ENCODE data around the gene G6PC1. TPM values are rescaled to one million over a fixed set of nuclear protein-coding genes. Genes with fewer than 3 reads are reported as not detected.
A peak's percentile ranks its signal among the peaks of the same experiment; 100 is the strongest.

G6PC1 gene
- total and polyA plus RNA-seq, 2 of the 13 experiments (the other 11 are each of a cell fraction or from before 2014, with no cell fraction given), result 1.7 to 37.9 TPM

DNA sequence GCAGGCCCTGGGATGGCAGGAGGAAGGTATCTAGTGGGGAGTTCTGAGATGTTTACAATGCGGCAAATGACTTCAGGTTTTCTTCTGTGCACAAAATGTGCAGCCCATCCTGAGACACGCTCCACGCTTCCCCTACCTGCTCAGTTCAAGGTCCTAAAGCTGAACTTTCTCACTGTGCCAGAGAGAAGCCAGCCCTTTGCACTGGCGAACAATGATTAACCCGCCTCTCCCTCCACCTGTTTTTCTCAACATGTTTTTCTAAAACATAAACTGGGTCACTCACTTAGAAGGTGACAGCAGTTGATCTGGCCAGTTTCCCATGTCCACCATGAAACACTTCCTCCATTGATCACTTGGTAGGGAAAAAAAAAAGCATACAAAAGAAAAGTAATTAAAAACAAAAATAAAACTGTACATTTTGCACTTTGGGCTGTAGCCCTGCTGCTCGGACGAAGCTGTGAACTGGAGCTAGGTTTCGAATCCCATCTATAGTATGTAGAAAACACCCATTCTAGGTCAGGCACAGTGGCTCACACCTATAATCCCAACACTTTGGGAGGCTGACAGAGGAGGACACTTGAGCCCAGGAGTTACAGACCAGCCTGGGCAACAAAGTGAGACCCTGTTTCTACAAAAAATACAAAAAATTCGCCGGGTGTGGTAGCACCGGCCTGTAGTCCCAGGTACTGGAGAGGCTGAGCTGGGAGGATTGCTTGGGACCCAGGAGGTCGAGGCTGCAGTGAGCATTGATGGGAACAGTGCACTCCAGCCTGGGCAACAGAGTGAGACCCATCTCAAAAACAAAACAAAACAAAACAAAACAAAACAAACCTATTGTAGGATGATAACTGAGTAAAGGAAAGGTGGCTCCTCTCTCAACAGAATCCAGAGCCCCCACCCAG, 6.1 kb upstream of the G6PC1 start (continued):
- TF ChIP-seq PRDM10 (CRISPR knock-in tag; IDR thresholded peaks at IDR 0.05; ENCODE audit: low read depth), result peak; percentile 70; the same call in 1 of the 2 replicates
- no peak for TF ChIP-seq ZNF691 (CRISPR knock-in tag; IDR thresholded peaks at IDR 0.05; ENCODE audit: borderline replicate concordance, low read depth)
- TF ChIP-seq RFXANK (CRISPR knock-in tag; IDR thresholded peaks at IDR 0.05), result peak; percentile 11; the same call in 1 of the 2 replicates
- peak; percentile 79; the same call in 1 of the 2 replicates for TF ChIP-seq PITX1 (CRISPR knock-in tag; IDR thresholded peaks at IDR 0.05)
- TF ChIP-seq YY1 (IDR thresholded peaks at IDR 0.05; ENCODE audit: insufficient read depth, insufficient replicate concordance, low read depth, low read length), result peak; percentile 58
- TF ChIP-seq DNMT1 (CRISPR knock-in tag; IDR thresholded peaks at IDR 0.05), result peak; percentile 71; the same call in 1 of the 2 replicates
- TF ChIP-seq SRSF4 (IDR thresholded peaks at IDR 0.05; ENCODE audit: low read depth, low read length, poor library complexity, severe bottlenecking), result no peak
- peak; percentile 91 for TF ChIP-seq RXRA (CRISPR knock-in tag; IDR thresholded peaks at IDR 0.05)
- TF ChIP-seq, protein P1, sequence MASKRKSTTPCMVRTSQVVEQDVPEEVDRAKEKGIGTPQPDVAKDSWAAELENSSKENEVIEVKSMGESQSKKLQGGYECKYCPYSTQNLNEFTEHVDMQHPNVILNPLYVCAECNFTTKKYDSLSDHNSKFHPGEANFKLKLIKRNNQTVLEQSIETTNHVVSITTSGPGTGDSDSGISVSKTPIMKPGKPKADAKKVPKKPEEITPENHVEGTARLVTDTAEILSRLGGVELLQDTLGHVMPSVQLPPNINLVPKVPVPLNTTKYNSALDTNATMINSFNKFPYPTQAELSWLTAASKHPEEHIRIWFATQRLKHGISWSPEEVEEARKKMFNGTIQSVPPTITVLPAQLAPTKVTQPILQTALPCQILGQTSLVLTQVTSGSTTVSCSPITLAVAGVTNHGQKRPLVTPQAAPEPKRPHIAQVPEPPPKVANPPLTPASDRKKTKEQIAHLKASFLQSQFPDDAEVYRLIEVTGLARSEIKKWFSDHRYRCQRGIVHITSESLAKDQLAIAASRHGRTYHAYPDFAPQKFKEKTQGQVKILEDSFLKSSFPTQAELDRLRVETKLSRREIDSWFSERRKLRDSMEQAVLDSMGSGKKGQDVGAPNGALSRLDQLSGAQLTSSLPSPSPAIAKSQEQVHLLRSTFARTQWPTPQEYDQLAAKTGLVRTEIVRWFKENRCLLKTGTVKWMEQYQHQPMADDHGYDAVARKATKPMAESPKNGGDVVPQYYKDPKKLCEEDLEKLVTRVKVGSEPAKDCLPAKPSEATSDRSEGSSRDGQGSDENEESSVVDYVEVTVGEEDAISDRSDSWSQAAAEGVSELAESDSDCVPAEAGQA (IDR thresholded peaks at IDR 0.05; ENCODE audit: low read depth), result peak; percentile 58; the same call in 1 of the 2 replicates
- TF ChIP-seq, protein P1 (CRISPR knock-in tag; IDR thresholded peaks at IDR 0.05; ENCODE audit: borderline replicate concordance), result no peak
- no peak for TF ChIP-seq NPAS2 (CRISPR knock-in tag; IDR thresholded peaks at IDR 0.05; ENCODE audit: borderline replicate concordance)
- TF ChIP-seq, protein P2, sequence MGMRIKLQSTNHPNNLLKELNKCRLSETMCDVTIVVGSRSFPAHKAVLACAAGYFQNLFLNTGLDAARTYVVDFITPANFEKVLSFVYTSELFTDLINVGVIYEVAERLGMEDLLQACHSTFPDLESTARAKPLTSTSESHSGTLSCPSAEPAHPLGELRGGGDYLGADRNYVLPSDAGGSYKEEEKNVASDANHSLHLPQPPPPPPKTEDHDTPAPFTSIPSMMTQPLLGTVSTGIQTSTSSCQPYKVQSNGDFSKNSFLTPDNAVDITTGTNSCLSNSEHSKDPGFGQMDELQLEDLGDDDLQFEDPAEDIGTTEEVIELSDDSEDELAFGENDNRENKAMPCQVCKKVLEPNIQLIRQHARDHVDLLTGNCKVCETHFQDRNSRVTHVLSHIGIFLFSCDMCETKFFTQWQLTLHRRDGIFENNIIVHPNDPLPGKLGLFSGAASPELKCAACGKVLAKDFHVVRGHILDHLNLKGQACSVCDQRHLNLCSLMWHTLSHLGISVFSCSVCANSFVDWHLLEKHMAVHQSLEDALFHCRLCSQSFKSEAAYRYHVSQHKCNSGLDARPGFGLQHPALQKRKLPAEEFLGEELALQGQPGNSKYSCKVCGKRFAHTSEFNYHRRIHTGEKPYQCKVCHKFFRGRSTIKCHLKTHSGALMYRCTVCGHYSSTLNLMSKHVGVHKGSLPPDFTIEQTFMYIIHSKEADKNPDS (CRISPR knock-in tag; IDR thresholded peaks at IDR 0.05), result no peak

All from HepG2 (cell line).